ENCODE measurements around the gene RALGAPA2. TPM values are rescaled to one million over a fixed set of nuclear protein-coding genes. Genes with fewer than 3 reads are reported as not detected.
A peak's percentile ranks its signal among the peaks of the same experiment; 100 is the strongest.

The RALGAPA2 gene
- total and polyA plus RNA-seq, 2 donors (not counting 3 experiments of a cell fraction or from before 2014, with no cell fraction given): 10.0 to 46.8 TPM

GRCh38 chr20:20452254-20452676 is 260.2 kb downstream of the RALGAPA2 start:
- Histone ChIP-seq H3K27me3 (ENCODE audit: control insufficient read depth in 2 of 2, insufficient read depth in 2 of 2, low read length in 2 of 2) (no peaks in the 10 kb centered on the region), H3K9me1 (replicated peaks; ENCODE audit: control insufficient read depth, extremely low read depth, insufficient read depth, low read length) (no peaks in the 10 kb centered on the region), H3K4me2 (ENCODE audit: insufficient read depth, low read length) (peak overlapping the region; percentile 33), H2AFZ (ENCODE audit: low read depth, low read length) (peak overlapping the region; percentile 69), H3K4me3 (replicated peaks in 1 of 3; ENCODE audit: insufficient read depth in 1 of 3, low read depth in 1 of 3, low read length in 3 of 3) (no peak overlapping the region), H4K20me1 (replicated peaks; ENCODE audit: control insufficient read depth, extremely low read depth, insufficient read depth, low read length) (no peaks in the 10 kb centered on the region), H3K9me3 (replicated peaks; ENCODE audit: control insufficient read depth, insufficient read depth, low read length) (no peaks in the 10 kb centered on the region), H3K79me2 (ENCODE audit: control insufficient read depth, insufficient read depth, low read length) (no peaks in the 10 kb centered on the region), H3K36me3 (ENCODE audit: control insufficient read depth in 2 of 2, extremely low read depth in 1 of 2, insufficient read depth in 2 of 2, low read length in 2 of 2) (no peaks in the 10 kb centered on the region), H3K9ac (replicated peaks; ENCODE audit: extremely low read depth, insufficient read depth, low read length) (peak overlapping the region; percentile 8), H3K4me1 (ENCODE audit: control insufficient read depth, extremely low read depth, insufficient read depth, low read length) (peaks cover 14% of the 10 kb centered on the region), H3K27ac (ENCODE audit: insufficient read depth, low read depth, low read length) (no peak overlapping the region)
- FAIRE-seq: peak; percentile 83
- POLR2A ChIA-PET: interaction anchor here (0.6 kb wide), 1 partner anchor 1947 kb away, joined by 4 read pairs; no protein-coding TSS in a partner anchor
- TF ChIP-seq POLR2A (IDR thresholded peaks at IDR 0.05; ENCODE audit: low read depth, low read length) (no peak), FOS (IDR thresholded peaks at IDR 0.05; ENCODE audit: borderline replicate concordance, insufficient read depth, low read length) (peak; percentile 88), EZH2 (IDR thresholded peaks at IDR 0.05; ENCODE audit: borderline replicate concordance, low read depth, low read length, severe bottlenecking) (no peak), GATA2 (IDR thresholded peaks at IDR 0.05; ENCODE audit: insufficient read depth, insufficient read length, low read depth, low read length) (no peak), POLR2AphosphoS5 (IDR thresholded peaks at IDR 0.05; ENCODE audit: insufficient read depth, low read depth, low read length) (no peak), MYC (IDR thresholded peaks at IDR 0.05; ENCODE audit: low read depth, low read length) (no peak), JUN (IDR thresholded peaks at IDR 0.05; ENCODE audit: borderline replicate concordance, insufficient read depth, insufficient read length, low read depth) (peak; percentile 79), MAX (IDR thresholded peaks at IDR 0.05; ENCODE audit: insufficient read depth, insufficient read length) (peak; percentile 94), CTCF (IDR thresholded peaks at IDR 0.05; ENCODE audit: extremely low read depth in 1 of 2, insufficient read depth in 1 of 2, low read depth in 1 of 2, low read length in 2 of 2) (no peak)
- intact Hi-C loops (cut with micrococcal nuclease) (no loop called here), dilution Hi-C loops (cut with MboI; ENCODE audit: extremely low pct_ligation_motif_present, low sequenced_read_pairs) (no loop called here)
- CTCF ChIA-PET: interaction anchor here (1.0 to 1.4 kb wide), 5 partner anchors 10 to 117 kb away, joined by 3 to 7 read pairs (median 3); no protein-coding TSS in a partner anchor
- peak; percentile 83 for DNase-seq (ENCODE audit: low read depth, low spot score)
- no TSS peak for BruUV-seq (replicated peaks)

All from endothelial cell of umbilical vein (primary cell).